Osteoblast (primary cell): Measurements from ENCODE around the gene PPP1R13B. TPM values are rescaled to one million over a fixed set of nuclear protein-coding genes. Genes with fewer than 3 reads are reported as not detected.

ENCODE experiments used
- DNase-seq: peaks from one replicate; pipeline ENCODE4 v3.0.0; 2011; ENCODE audit warnings: low spot score, mixed read lengths; ENCODE audit not compliant: insufficient read length; ENCODE audit errors: missing footprints
- H2AFZ ChIP-seq: 2 replicates; pipeline ENCODE4 v1.6.0; 2011; ENCODE audit warnings: mild to moderate bottlenecking, low read length
- H3K27ac ChIP-seq: 2 replicates; pipeline ENCODE4 v1.5.1; 2011; ENCODE audit warnings: mild to moderate bottlenecking, low read depth, low read length, moderate library complexity
- H3K27me3 ChIP-seq: 2 replicates; pipeline ENCODE4 v1.6.0; 2012; ENCODE audit warnings: mild to moderate bottlenecking, control low read depth, inconsistent platforms, low read length, moderate library complexity; ENCODE audit not compliant: insufficient read depth
- H3K36me3 ChIP-seq: 2 replicates; pipeline ENCODE4 v1.5.1; 2011; ENCODE audit warnings: mild to moderate bottlenecking, low read length, control low read depth, moderate library complexity; ENCODE audit not compliant: insufficient read depth
- H3K4me1 ChIP-seq: 2 replicates; pipeline ENCODE4 v1.5.1; 2011; ENCODE audit warnings: mild to moderate bottlenecking, low read length, control low read depth, moderate library complexity; ENCODE audit not compliant: insufficient read depth
- H3K4me2 ChIP-seq: 2 replicates; pipeline ENCODE4 v1.6.0; 2011; ENCODE audit warnings: mild to moderate bottlenecking, low read length; ENCODE audit not compliant: insufficient read depth
- H3K4me3 ChIP-seq: fragments of 200-600 bp; sonication (generic); 3 replicates; pipeline ENCODE4 v1.5.1; 2012; ENCODE audit warnings: mild to moderate bottlenecking, low read length, inconsistent platforms; ENCODE audit not compliant: insufficient read depth
- H3K79me2 ChIP-seq: 2 replicates; pipeline ENCODE4 v1.6.0; 2012; ENCODE audit warnings: mild to moderate bottlenecking, low read length, control low read depth, inconsistent platforms; ENCODE audit not compliant: insufficient read depth
- H3K9me3 ChIP-seq: 2 replicates; pipeline ENCODE4 v1.5.1; 2011; ENCODE audit warnings: low read depth, low read length, control low read depth
- H4K20me1 ChIP-seq: 2 replicates; pipeline ENCODE4 v1.6.0; 2012; ENCODE audit warnings: mild to moderate bottlenecking, low read length, control low read depth; ENCODE audit not compliant: insufficient read depth
- total RNA-seq: library from RNA; depleted of rRNA; stranded (reverse); fragments of >200 nt; gene quantifications from 2 replicates; pipeline ENCODE4 v1.2.3, GENCODE V29; 2012
- TF ChIP-seq, protein P1 (sequence below): IDR thresholded peaks from 2 replicates; pipeline ENCODE4 v1.5.1; 2011; ENCODE audit warnings: mild to moderate bottlenecking, low read depth, low read length, moderate library complexity; ENCODE audit errors: extremely low read depth

The PPP1R13B gene
- total RNA-seq, 1 donor: 3.3 TPM

DNA sequence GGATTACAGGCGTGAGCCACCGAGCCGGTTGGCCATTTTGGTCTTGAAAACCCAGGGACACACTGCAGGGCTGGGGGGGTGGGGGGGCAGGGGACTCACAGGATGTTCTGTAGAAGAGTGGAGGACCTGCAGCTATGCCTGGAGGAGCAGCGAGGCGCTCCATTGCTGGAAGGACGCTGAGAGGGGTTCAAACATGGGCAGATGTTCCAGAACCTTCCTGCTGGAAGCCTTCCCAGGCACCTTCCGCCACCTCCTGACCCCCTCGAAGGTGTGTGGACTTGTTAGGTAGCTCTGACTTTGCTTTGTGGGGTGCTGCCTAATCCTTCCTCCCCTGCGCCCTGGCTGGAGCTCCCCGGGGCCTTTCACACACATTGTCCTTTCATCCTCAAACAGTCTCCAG, 19.6 kb upstream of the PPP1R13B start:
- H3K27ac ChIP-seq: no peak overlapping the region

DNA sequence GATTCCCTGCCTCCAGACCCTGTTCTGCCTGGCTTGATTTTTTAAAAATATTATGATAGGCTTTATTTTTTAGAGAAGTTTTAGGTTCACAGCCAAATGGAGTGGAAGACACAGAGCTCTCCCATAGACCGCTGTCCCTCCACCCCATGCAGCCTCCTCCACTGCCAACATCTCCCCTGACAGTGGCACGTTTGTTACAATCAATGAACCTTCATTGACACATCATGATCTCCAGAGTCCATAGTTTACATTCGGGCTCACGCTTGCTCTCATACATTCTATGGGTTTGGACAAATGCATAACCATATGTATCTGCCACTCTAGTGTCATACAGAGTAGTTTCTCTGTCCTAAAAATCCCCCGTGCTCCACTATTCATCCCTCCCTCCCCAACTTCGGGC, 15.9 kb upstream of the PPP1R13B start:
- Histone ChIP-seq H3K4me2 (no peak overlapping the region), H3K79me2 (no peaks in the 10 kb centered on the region), H3K36me3 (no peaks in the 10 kb centered on the region), H3K9me3 (no peaks in the 10 kb centered on the region), H4K20me1 (no peaks in the 10 kb centered on the region), H3K4me1 (no peaks in the 10 kb centered on the region), H3K27me3 (no peaks in the 10 kb centered on the region), H3K4me3 (no peak overlapping the region), H2AFZ (no peak overlapping the region), H3K27ac (no peak overlapping the region)
- DNase-seq: peak; percentile 3
- TF ChIP-seq, protein P1, sequence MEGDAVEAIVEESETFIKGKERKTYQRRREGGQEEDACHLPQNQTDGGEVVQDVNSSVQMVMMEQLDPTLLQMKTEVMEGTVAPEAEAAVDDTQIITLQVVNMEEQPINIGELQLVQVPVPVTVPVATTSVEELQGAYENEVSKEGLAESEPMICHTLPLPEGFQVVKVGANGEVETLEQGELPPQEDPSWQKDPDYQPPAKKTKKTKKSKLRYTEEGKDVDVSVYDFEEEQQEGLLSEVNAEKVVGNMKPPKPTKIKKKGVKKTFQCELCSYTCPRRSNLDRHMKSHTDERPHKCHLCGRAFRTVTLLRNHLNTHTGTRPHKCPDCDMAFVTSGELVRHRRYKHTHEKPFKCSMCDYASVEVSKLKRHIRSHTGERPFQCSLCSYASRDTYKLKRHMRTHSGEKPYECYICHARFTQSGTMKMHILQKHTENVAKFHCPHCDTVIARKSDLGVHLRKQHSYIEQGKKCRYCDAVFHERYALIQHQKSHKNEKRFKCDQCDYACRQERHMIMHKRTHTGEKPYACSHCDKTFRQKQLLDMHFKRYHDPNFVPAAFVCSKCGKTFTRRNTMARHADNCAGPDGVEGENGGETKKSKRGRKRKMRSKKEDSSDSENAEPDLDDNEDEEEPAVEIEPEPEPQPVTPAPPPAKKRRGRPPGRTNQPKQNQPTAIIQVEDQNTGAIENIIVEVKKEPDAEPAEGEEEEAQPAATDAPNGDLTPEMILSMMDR: no peak

More for the DNA sequence above, 19.6 kb upstream of the PPP1R13B start:
- Histone ChIP-seq H3K9me3 (no peaks in the 10 kb centered on the region), H2AFZ (no peak overlapping the region), H3K4me2 (no peak overlapping the region), H3K79me2 (no peaks in the 10 kb centered on the region), H4K20me1 (no peaks in the 10 kb centered on the region), H3K4me3 (no peak overlapping the region), H3K36me3 (no peaks in the 10 kb centered on the region), H3K27me3 (no peaks in the 10 kb centered on the region), H3K4me1 (no peaks in the 10 kb centered on the region)
- TF ChIP-seq, protein P1: no peak
- peak; percentile 57 for DNase-seq

DNA sequence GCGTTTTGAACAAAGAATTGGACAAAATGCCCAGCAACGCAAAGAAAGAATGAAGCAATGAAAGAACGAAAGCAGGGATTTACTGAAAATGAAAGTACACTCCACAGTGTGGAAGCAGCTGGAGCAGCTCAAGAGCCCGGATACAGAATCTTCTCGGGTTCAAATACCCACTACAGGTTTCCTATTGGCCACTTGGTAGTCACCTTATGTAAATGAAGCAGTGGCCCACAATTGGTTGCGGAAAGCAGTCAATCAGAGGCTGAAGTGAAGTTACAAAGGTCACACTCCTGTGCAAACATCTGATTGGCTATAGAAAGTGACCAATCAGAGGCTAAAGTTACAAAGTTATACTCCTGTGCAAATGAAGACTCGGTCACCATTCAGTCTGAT, 15.0 kb upstream of the PPP1R13B start:
- H3K27ac ChIP-seq: no peak overlapping the region
- no peaks in the 10 kb centered on the region for H3K4me1 ChIP-seq
- no peaks in the 10 kb centered on the region for H3K79me2 ChIP-seq
- DNase-seq: peak; percentile 54
- no peaks in the 10 kb centered on the region for H3K36me3 ChIP-seq
- TF ChIP-seq, protein P1: no peak
- peak overlapping the region; percentile 56 for H3K4me2 ChIP-seq
- H3K9me3 ChIP-seq: no peaks in the 10 kb centered on the region
- peak overlapping the region; percentile 51 for H2AFZ ChIP-seq
- H4K20me1 ChIP-seq: no peaks in the 10 kb centered on the region
- H3K4me3 ChIP-seq: peak overlapping the region; percentile 43
- no peaks in the 10 kb centered on the region for H3K27me3 ChIP-seq

DNA sequence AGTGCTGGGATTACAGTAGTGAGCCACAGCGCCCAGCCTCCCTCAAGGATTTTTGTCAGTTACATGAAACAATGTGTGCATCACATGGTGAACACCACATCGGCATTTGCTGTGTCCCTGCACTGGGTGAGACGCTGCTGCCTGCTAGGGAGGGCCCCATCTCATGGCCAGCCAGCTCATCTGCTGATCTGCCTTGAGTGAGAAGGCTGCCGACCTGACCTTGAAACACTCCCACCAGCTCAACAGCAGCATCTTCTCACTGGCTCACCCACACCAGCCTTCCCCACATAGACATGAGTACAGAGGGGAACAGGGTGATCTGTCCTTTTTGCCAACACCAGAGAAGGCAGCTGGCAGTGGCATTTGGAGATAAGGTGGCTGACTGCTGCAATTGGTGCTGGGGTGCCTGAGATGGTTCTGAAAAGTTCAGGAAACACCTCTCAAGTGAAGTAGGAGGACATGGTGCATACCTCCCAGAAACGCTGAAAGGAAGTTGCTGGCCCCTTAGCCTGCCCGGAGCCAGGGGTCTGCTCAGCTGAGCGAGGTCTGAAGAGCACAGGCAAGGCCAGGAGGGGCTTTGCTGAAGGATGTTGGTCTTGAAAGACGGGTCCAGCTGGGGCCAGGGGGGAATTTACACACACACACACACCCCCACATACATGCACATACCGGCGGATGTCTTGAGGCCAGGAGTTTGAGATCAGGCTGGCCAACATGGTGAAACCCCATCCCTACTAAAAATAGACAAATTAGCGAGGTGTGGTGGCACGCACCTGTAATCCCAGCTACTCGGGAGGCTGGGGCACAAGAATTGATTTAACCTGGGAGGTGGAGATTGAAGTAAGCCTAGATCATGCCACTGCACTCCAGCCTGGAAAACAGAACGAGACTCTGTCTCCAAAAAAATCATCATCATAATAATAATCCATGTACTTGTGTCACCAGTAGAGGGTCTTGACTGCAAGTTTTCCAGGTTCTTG, 14.3 kb upstream of the PPP1R13B start:
- H4K20me1 ChIP-seq: no peaks in the 10 kb centered on the region
- peak overlapping the region; percentile 43 for H3K4me3 ChIP-seq
- H3K79me2 ChIP-seq: no peaks in the 10 kb centered on the region
- peak overlapping the region; percentile 56 for H3K4me2 ChIP-seq
- no peak overlapping the region for H3K27ac ChIP-seq
- no peaks in the 10 kb centered on the region for H3K4me1 ChIP-seq
- peak overlapping the region; percentile 51 for H2AFZ ChIP-seq
- no peaks in the 10 kb centered on the region for H3K27me3 ChIP-seq
- no peaks in the 10 kb centered on the region for H3K9me3 ChIP-seq
- TF ChIP-seq, protein P1: no peak
- no peaks in the 10 kb centered on the region for H3K36me3 ChIP-seq
- DNase-seq: peak; percentile 59
